IMR-90 (cell line): ENCODE measurements around the gene COX17. TPM values are rescaled to one million over a fixed set of nuclear protein-coding genes. Genes with fewer than 3 reads are reported as not detected.

ENCODE experiments used
- ATAC-seq: fragments of 200-7000 bp; cut with Tn5 transposase; 2 replicates; pipeline ENCODE4 v1.9.1; 2020; ENCODE audit warnings: low read depth, mild to moderate bottlenecking, moderate library complexity
- BruUV-seq: library from RNA; stranded (reverse); fragments of 400-500 nt; replicated peaks from 2 replicates; lab custom pipeline; 2021; lab: Mats Ljungman, UMichigan
- CTCF ChIA-PET: fragments of 300-600 bp; formaldehyde crosslinking; extraction: SDS; loops from one replicate; lab custom pipeline; 2021; ENCODE audit warnings: antibody characterized with exemption; lab: Yijun Ruan, JAX
- POLR2A ChIA-PET: fragments of 300-600 bp; sonication (Branson Sonifier 250); formaldehyde crosslinking; loops from one replicate; lab custom pipeline; 2022; ENCODE audit warnings: antibody characterized with exemption; ENCODE audit not compliant: unreplicated experiment; lab: Charles Lee
- DNase-seq: peaks from one replicate; pipeline ENCODE4 v3.0.0; 2013
- H2AFZ ChIP-seq: replicated peaks from 2 replicates; pipeline ENCODE3; 2013; ENCODE audit warnings: low read length, mild to moderate bottlenecking; ENCODE audit not compliant: poor library complexity
- H2AK5ac ChIP-seq: 2 replicates; pipeline ENCODE4 v1.6.1; 2013; ENCODE audit warnings: low read depth, low read length, inconsistent platforms
- H2AK9ac ChIP-seq: replicated peaks from 2 replicates; pipeline ENCODE3; 2013; ENCODE audit warnings: mild to moderate bottlenecking, low read depth, low read length, moderate library complexity; ENCODE audit not compliant: poor library complexity
- H2BK120ac ChIP-seq: 2 replicates; pipeline ENCODE4 v1.6.1; 2013; ENCODE audit warnings: low read depth, low read length, inconsistent platforms
- H2BK15ac ChIP-seq: 3 replicates; pipeline ENCODE4 v1.6.1; 2013; ENCODE audit warnings: low read depth, low read length, inconsistent platforms
- H2BK20ac ChIP-seq: 2 replicates; pipeline ENCODE4 v1.6.1; 2013; ENCODE audit warnings: low read depth, mild to moderate bottlenecking, inconsistent platforms, low read length, moderate library complexity
- H2BK5ac ChIP-seq: 2 replicates; pipeline ENCODE4 v1.6.1; 2013; ENCODE audit warnings: mild to moderate bottlenecking, low read depth, low read length, inconsistent platforms; ENCODE audit not compliant: poor library complexity, severe bottlenecking
- H3K14ac ChIP-seq: replicated peaks from 2 replicates; pipeline ENCODE4 v1.6.1; 2013; ENCODE audit warnings: low read depth, low read length, inconsistent platforms
- H3K18ac ChIP-seq: 2 replicates; pipeline ENCODE4 v1.6.1; 2013; ENCODE audit warnings: low read depth, low read length, control low read depth
- H3K23ac ChIP-seq: 2 replicates; pipeline ENCODE4 v1.6.1; 2013; ENCODE audit warnings: low read depth, low read length, inconsistent platforms
- H3K27ac ChIP-seq: 2 replicates; pipeline ENCODE4 v1.5.1; 2013; ENCODE audit warnings: mild to moderate bottlenecking, control low read depth, low read length; ENCODE audit not compliant: insufficient read depth
- H3K27me3 ChIP-seq: 2 replicates; pipeline ENCODE4 v1.6.1; 2013; ENCODE audit warnings: low read length; ENCODE audit not compliant: control insufficient read depth, insufficient read depth
- H3K36me3 ChIP-seq: 2 replicates; pipeline ENCODE4 v1.6.1; 2013; ENCODE audit warnings: low read length, mixed read lengths; ENCODE audit not compliant: control insufficient read depth, insufficient read depth
- H3K4ac ChIP-seq: 2 replicates; pipeline ENCODE4 v1.6.1; 2013; ENCODE audit warnings: low read depth, low read length, inconsistent platforms
- H3K4me1 ChIP-seq: 2 replicates; pipeline ENCODE4 v1.6.1; 2013; ENCODE audit warnings: low read length, mixed read lengths; ENCODE audit not compliant: control insufficient read depth, insufficient read depth
- H3K4me2 ChIP-seq: 2 replicates; pipeline ENCODE4 v1.6.1; 2013; ENCODE audit warnings: low read depth, mild to moderate bottlenecking, control low read depth, low read length, moderate library complexity
- H3K4me3 ChIP-seq: 2 replicates; pipeline ENCODE4 v1.5.1; 2013; ENCODE audit warnings: low read depth, mild to moderate bottlenecking, control low read depth, low read length, moderate library complexity; ENCODE audit not compliant: insufficient read depth
- H3K56ac ChIP-seq: 2 replicates; pipeline ENCODE4 v1.6.1; 2013; ENCODE audit warnings: low read length, inconsistent platforms; ENCODE audit not compliant: insufficient read depth; ENCODE audit errors: extremely low read depth
- H3K79me1 ChIP-seq, 2 experiments: 2 replicates each; pipeline ENCODE4 v1.6.1; 2013; ENCODE audit warnings: low read length in 2 of 2, inconsistent platforms in 1 of 2, low read depth in 1 of 2
- H3K9ac ChIP-seq: 2 replicates; pipeline ENCODE4 v1.6.1; 2013; ENCODE audit warnings: low read depth, low read length, control low read depth
- H3K9me1 ChIP-seq: 2 replicates; pipeline ENCODE4 v1.6.1; 2013; ENCODE audit warnings: low read length, inconsistent platforms; ENCODE audit not compliant: insufficient read depth
- H3K9me3 ChIP-seq: 2 replicates; pipeline ENCODE4 v1.6.1; 2013; ENCODE audit warnings: low read length; ENCODE audit not compliant: control insufficient read depth, insufficient read depth
- H4K20me1 ChIP-seq: 2 replicates; pipeline ENCODE4 v1.6.1; 2013; ENCODE audit warnings: low read length, inconsistent platforms; ENCODE audit not compliant: insufficient read depth
- H4K5ac ChIP-seq: 2 replicates; pipeline ENCODE4 v1.6.1; 2013; ENCODE audit warnings: mild to moderate bottlenecking, low read depth, low read length, control low read depth
- H4K8ac ChIP-seq, 2 experiments: 2 replicates each; pipeline ENCODE4 v1.6.1; 2013; ENCODE audit warnings: low read depth in 2 of 2, low read length in 2 of 2, control low read depth in 1 of 2, inconsistent platforms in 1 of 2
- H4K91ac ChIP-seq: 2 replicates; pipeline ENCODE4 v1.6.1; 2013; ENCODE audit warnings: low read depth, low read length, inconsistent platforms; ENCODE audit not compliant: insufficient read depth
- BHLHE40 ChIP-seq: fragments of 150-350 bp; IDR thresholded peaks from 2 replicates; pipeline ENCODE4 v1.6.1; 2016; ENCODE audit warnings: mild to moderate bottlenecking, low read depth, low read length
- CEBPB ChIP-seq: IDR thresholded peaks from 2 replicates; pipeline ENCODE4 v1.6.1; 2012; ENCODE audit warnings: low read depth, low read length, improper control_type of control experiment
- CHD1 ChIP-seq: IDR thresholded peaks from 2 replicates; pipeline ENCODE4 v1.6.1; 2012; ENCODE audit warnings: low read depth, low read length, improper control_type of control experiment
- FOS ChIP-seq: fragments of 150-350 bp; IDR thresholded peaks from 2 replicates; pipeline ENCODE4 v1.6.1; 2016; ENCODE audit warnings: low read depth, low read length
- MAFK ChIP-seq: IDR thresholded peaks from 2 replicates; pipeline ENCODE4 v1.6.1; 2012; ENCODE audit warnings: low read depth, low read length, improper control_type of control experiment
- MAZ ChIP-seq: IDR thresholded peaks from 2 replicates; pipeline ENCODE4 v1.6.1; 2012; ENCODE audit warnings: low read depth, mild to moderate bottlenecking, low read length, improper control_type of control experiment, moderate library complexity, borderline replicate concordance
- NFE2L2 ChIP-seq: fragments of 150-350 bp; IDR thresholded peaks from 2 replicates; pipeline ENCODE4 v1.6.1; 2016; ENCODE audit warnings: low read depth, mild to moderate bottlenecking, low read length
- POLR2A ChIP-seq: IDR thresholded peaks from 2 replicates; pipeline ENCODE4 v1.6.1; 2012; ENCODE audit warnings: mild to moderate bottlenecking, low read depth, low read length
- RCOR1 ChIP-seq: IDR thresholded peaks from 2 replicates; pipeline ENCODE4 v1.6.1; 2012; ENCODE audit warnings: mild to moderate bottlenecking, low read length, improper control_type of control experiment; ENCODE audit not compliant: insufficient replicate concordance
- RFX5 ChIP-seq: IDR thresholded peaks from 2 replicates; pipeline ENCODE4 v1.8.0; 2012; ENCODE audit warnings: low read depth, mild to moderate bottlenecking, low read length, moderate library complexity
- SMC3 ChIP-seq: fragments of 150-350 bp; IDR thresholded peaks from 2 replicates; pipeline ENCODE4 v1.6.1; 2016; ENCODE audit warnings: low read depth, mild to moderate bottlenecking, antibody characterized with exemption, low read length, moderate library complexity
- WGBS, 2 experiments: methylation state at CpG; one replicate each; pipeline versions ENCODE4 v1.1.5 to v1.1.7; 2013; ENCODE audit warnings: missing lambda C conversion rate in 2 of 2; ENCODE audit not compliant: insufficient read length in 1 of 2; ENCODE audit errors: extremely low coverage in 2 of 2; 5-methylcytosine and 5-hydroxymethylcytosine counted together
- dilution Hi-C: fragments of 300-500 bp; cut with HindIII; formaldehyde crosslinking; loops from one replicate; pipeline ENCODE4 v1.14.3; 2018; ENCODE audit warnings: low sequenced_read_pairs; ENCODE audit not compliant: unreplicated experiment
- in situ Hi-C: fragments of 300-500 bp; cut with MboI; formaldehyde crosslinking; loops from 3 replicates; pipeline ENCODE4 v1.14.3; 2019; ENCODE audit warnings: low sequenced_read_pairs, inconsistent platforms, mixed read lengths
- intact Hi-C: fragments of 100-400 bp; cut with micrococcal nuclease; formaldehyde crosslinking; loops from 2 replicates; pipeline ENCODE4 v1.10.0; 2022
- polyA plus RNA-seq, 3 experiments: library from polyadenylated mRNA; depleted of rRNA; stranded (reverse); fragments of >200 nt; gene quantifications; 2 replicates each; pipeline ENCODE4 v1.2.3, GENCODE V29; 2012; ENCODE audit warnings: low replicate concordance in 1 of 3
- total RNA-seq: library from RNA; depleted of rRNA; stranded (reverse); fragments of >200 nt; gene quantifications from 2 replicates; pipeline ENCODE4 v1.2.3, GENCODE V29; 2012
- TF ChIP-seq, protein P1 (sequence below): fragments of 150-350 bp; IDR thresholded peaks from 2 replicates; pipeline ENCODE4 v1.6.1; 2016; ENCODE audit warnings: low read depth, mild to moderate bottlenecking, low read length, moderate library complexity, borderline replicate concordance

The COX17 gene
- total and polyA plus RNA-seq, 2 of the 4 experiments (the other 2 are of a cell fraction): 2.0 to 24.5 TPM

DNA sequence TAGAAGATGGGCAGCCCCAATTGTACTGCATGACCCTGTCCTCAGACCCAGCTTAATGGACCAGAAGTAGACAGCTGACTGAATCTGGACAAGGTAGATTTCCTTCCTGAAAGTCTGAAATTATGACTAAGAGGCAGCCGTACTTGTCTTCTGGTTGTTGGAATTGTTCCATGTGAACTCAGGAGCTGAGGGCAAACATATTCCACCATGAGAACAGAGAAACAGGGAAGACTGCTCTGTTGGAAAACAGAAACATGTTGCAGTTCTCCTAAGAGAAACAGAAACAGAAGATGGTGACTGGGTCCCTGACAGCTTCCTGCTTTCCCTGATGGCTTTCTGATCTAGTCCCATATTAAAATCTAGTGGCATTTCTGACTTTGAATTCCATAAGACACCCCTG lies 41.0 kb downstream of the COX17 start:
- H4K8ac ChIP-seq: peak overlapping the region in 1 of 2 experiments; percentile 8; a peak in 1 of 4 replicates

More for the DNA sequence above, 41.0 kb downstream of the COX17 start:
- DNase-seq: peak; percentile 13
- Histone ChIP-seq H3K56ac (no peak overlapping the region), H4K5ac (peak overlapping the region; percentile 36; the same call in 1 of the 2 replicates), H3K27me3 (no peaks in the 10 kb centered on the region), H3K9ac (no peak overlapping the region), H2BK5ac (no peak overlapping the region), H2BK15ac (no peak overlapping the region), H3K23ac (no peak overlapping the region), H3K4ac (no peak overlapping the region), H3K14ac (no peak overlapping the region), H3K79me1 (no peaks in the 10 kb centered on the region), H2BK120ac (no peak overlapping the region), H3K9me1 (peaks cover 9% of the 10 kb centered on the region; the same call in 1 of the 2 replicates), H3K9me3 (no peaks in the 10 kb centered on the region), H4K20me1 (no peaks in the 10 kb centered on the region), H3K4me2 (no peak overlapping the region), H2AFZ (no peak overlapping the region), H3K36me3 (no peaks in the 10 kb centered on the region), H3K27ac (no peak overlapping the region), H2AK9ac (no peak overlapping the region), H3K18ac (peak overlapping the region; percentile 75; the same call in 1 of the 2 replicates), H2BK20ac (peak overlapping the region; percentile 46; the same call in 1 of the 2 replicates), H4K91ac (0 out of 2 replicates have a peak overlapping the region, but pooled peaks have one; percentile 31), H3K4me3 (no peak overlapping the region), H3K4me1 (peaks cover 15% of the 10 kb centered on the region), H2AK5ac (no peak overlapping the region)
- no CpG with 5 or more reads among the region's 1 CpG for WGBS, 2 experiments
- ChIA-PET CTCF (no interaction called here), POLR2A (no interaction called here)
- BruUV-seq: no TSS peak
- in situ Hi-C loops (no loop called here), dilution Hi-C loops (no loop called here), intact Hi-C loops (no loop called here)
- no peak for ATAC-seq
- TF ChIP-seq NFE2L2: no peak
- no peak for TF ChIP-seq BHLHE40
- TF ChIP-seq SMC3: no peak
- TF ChIP-seq, protein P1, sequence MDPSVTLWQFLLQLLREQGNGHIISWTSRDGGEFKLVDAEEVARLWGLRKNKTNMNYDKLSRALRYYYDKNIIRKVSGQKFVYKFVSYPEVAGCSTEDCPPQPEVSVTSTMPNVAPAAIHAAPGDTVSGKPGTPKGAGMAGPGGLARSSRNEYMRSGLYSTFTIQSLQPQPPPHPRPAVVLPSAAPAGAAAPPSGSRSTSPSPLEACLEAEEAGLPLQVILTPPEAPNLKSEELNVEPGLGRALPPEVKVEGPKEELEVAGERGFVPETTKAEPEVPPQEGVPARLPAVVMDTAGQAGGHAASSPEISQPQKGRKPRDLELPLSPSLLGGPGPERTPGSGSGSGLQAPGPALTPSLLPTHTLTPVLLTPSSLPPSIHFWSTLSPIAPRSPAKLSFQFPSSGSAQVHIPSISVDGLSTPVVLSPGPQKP: no peak
- TF ChIP-seq CEBPB: no peak
- TF ChIP-seq MAFK: no peak
- no peak for TF ChIP-seq RCOR1
- TF ChIP-seq FOS: no peak
- no peak for TF ChIP-seq CHD1
- TF ChIP-seq MAZ: no peak
- TF ChIP-seq POLR2A: no peak
- TF ChIP-seq RFX5: no peak
